ENCODE results near the gene SLC25A3. TPM values are rescaled to one million over a fixed set of nuclear protein-coding genes. Genes with fewer than 3 reads are reported as not detected.
"Not testable (repeated sequence)": the region's sequence is repeated elsewhere in the genome, so short reads cannot be mapped to it uniquely, and the experiment has no call there.

SLC25A3 gene
- total and polyA plus RNA-seq, 12 donors, result 362 to 1,555 (median 737) TPM

DNA sequence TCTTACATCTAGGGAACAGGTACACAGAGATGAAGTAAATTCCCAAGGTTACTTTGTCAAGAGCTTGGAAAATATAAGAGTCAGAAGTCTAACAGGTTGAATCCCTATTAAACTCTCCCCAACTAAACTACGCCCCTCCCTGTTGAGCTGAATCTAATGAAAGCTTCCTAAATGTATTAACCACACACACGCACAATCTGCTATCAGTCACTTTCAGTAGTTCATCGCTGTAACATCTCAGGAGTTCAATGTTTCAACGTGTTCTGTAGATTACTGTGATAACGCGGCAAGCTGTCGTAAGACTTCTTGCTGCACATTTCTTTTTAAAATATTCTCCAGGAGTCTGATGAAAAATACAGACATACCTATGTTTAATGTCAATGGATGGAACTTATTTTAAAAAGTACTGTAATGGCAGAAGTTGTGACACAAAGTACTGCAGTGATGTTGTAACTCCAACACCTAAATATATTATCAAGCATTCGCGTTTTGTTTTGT, 612 bp upstream of the SLC25A3 start:
- DNase-seq, result no peak
- Histone ChIP-seq H3K4me1 (replicated peaks in 1 of 2) (peaks cover 9 to 26% of the 10 kb centered on the region in 2 donors), H3K27ac (peak overlapping the region in 4 of 5 donors; percentile 98 to 99 (median 99)), H3K36me3 (replicated peaks in 1 of 2) (peaks cover 0 to 14% of the 10 kb centered on the region in 2 donors), H3K4me3 (peak overlapping the region in 2 of 4 donors; percentile 94 to 96), H3K27me3 (no peaks in the 10 kb centered on the region), H3K9me3 (replicated peaks in 1 of 3) (no peaks in the 10 kb centered on the region)
- WGBS, 4 donors, result 38 to 52% (median 40%) methylated on average over 9 of the region's 9 CpGs
- intact Hi-C loops (cut with DNase I), result loop anchor here (10.0 kb wide), 1 partner anchor 52 kb away; the partner anchor contains the start of genes APAF1 (in 2 of the 2) and IKBIP (in 2 of the 2)
- TF ChIP-seq, protein P1, sequence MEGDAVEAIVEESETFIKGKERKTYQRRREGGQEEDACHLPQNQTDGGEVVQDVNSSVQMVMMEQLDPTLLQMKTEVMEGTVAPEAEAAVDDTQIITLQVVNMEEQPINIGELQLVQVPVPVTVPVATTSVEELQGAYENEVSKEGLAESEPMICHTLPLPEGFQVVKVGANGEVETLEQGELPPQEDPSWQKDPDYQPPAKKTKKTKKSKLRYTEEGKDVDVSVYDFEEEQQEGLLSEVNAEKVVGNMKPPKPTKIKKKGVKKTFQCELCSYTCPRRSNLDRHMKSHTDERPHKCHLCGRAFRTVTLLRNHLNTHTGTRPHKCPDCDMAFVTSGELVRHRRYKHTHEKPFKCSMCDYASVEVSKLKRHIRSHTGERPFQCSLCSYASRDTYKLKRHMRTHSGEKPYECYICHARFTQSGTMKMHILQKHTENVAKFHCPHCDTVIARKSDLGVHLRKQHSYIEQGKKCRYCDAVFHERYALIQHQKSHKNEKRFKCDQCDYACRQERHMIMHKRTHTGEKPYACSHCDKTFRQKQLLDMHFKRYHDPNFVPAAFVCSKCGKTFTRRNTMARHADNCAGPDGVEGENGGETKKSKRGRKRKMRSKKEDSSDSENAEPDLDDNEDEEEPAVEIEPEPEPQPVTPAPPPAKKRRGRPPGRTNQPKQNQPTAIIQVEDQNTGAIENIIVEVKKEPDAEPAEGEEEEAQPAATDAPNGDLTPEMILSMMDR (IDR thresholded peaks at IDR 0.05), result no peak
- TF ChIP-seq POLR2A (IDR thresholded peaks at IDR 0.05), result no peak

GRCh38 chr12:98594050-98594835, 757 bp downstream of the SLC25A3 start:
- 0 to 1% (median 0%) methylated on average over 15 to 35 of the region's 35 CpGs for WGBS, 4 donors
- H3K9me3 ChIP-seq (replicated peaks in 1 of 3), result no peaks in the 10 kb centered on the region
- no peaks in the 10 kb centered on the region for H3K27me3 ChIP-seq
- H3K27ac ChIP-seq, result peak overlapping the region; percentile 88 to 99 (median 99)
- peaks cover 9 to 26% of the 10 kb centered on the region in 2 donors for H3K4me1 ChIP-seq (replicated peaks in 1 of 2)
- TF ChIP-seq, protein P1 (IDR thresholded peaks at IDR 0.05), result no peak
- no peak for TF ChIP-seq POLR2A (IDR thresholded peaks at IDR 0.05)
- DNase-seq, result peak; percentile 52 to 80 (median 65)
- intact Hi-C loops (cut with DNase I), result loop anchor here (10.0 kb wide), 1 partner anchor 51 kb away; the partner anchor contains the start of genes APAF1 (in 2 of the 2) and IKBIP (in 2 of the 2)
- peaks cover 0 to 27% of the 10 kb centered on the region in 2 donors for H3K36me3 ChIP-seq (replicated peaks in 1 of 2)
- H3K4me3 ChIP-seq, result peak overlapping the region; percentile 63 to 96 (median 80)

- Histone ChIP-seq H3K27me3 (no peaks in the 10 kb centered on the region), H3K27ac (peak overlapping the region in 4 of 5 donors; percentile 10 to 99 (median 76)), H3K9me3 (replicated peaks in 1 of 3) (no peaks in the 10 kb centered on the region), H3K4me3 (peak overlapping the region in 3 of 4 donors; percentile 5 to 96 (median 94)), H3K4me1 (replicated peaks in 1 of 2) (peaks cover 9 to 26% of the 10 kb centered on the region in 2 donors), H3K36me3 (replicated peaks in 1 of 2) (peaks cover 0 to 39% of the 10 kb centered on the region in 2 donors)
- TF ChIP-seq POLR2A (IDR thresholded peaks at IDR 0.05), result no peak
- TF ChIP-seq, protein P1 (IDR thresholded peaks at IDR 0.05), result no peak
- intact Hi-C loops (cut with DNase I), result loop anchor here (10.0 kb wide), 1 partner anchor 49 kb away; the partner anchor contains the start of genes APAF1 (in 2 of the 2) and IKBIP (in 2 of the 2)
- WGBS, 4 donors, result 33 to 54% (median 41%) methylated on average over 3 of the region's 3 CpGs
- no peak for DNase-seq
Measured at GRCh38 chr12:98595243-98595988, 1.9 kb downstream of the SLC25A3 start.

- H3K4me3 ChIP-seq; H3K27ac ChIP-seq; H3K9me3 ChIP-seq (replicated peaks in 1 of 3); H3K27me3 ChIP-seq; DNase-seq: not testable (repeated sequence)
- peaks cover 0 to 58% of the 10 kb centered on the region in 2 donors for H3K36me3 ChIP-seq (replicated peaks in 1 of 2)
- intact Hi-C loops (cut with DNase I), result loop anchor here (10.0 kb wide), 1 partner anchor 47 kb away; the partner anchor contains the start of genes APAF1 (in 2 of the 2) and IKBIP (in 2 of the 2)
- WGBS, 4 donors, result 79 to 84% (median 81%) methylated on average over 5 of the region's 5 CpGs
- H3K4me1 ChIP-seq (replicated peaks in 1 of 2), result peaks cover 9 to 26% of the 10 kb centered on the region in 2 donors
Measured at GRCh38 chr12:98597313-98597712, 3.8 kb downstream of the SLC25A3 start.

All from adrenal gland (tissue), 12 donors.